Measurements from ENCODE around the gene BMPR2.

BMPR2 gene

GRCh38 chr2:202604699-202605098 is 228.6 kb downstream of the BMPR2 start:
- no peak for DNase-seq (ENCODE audit: low spot score)

DNA sequence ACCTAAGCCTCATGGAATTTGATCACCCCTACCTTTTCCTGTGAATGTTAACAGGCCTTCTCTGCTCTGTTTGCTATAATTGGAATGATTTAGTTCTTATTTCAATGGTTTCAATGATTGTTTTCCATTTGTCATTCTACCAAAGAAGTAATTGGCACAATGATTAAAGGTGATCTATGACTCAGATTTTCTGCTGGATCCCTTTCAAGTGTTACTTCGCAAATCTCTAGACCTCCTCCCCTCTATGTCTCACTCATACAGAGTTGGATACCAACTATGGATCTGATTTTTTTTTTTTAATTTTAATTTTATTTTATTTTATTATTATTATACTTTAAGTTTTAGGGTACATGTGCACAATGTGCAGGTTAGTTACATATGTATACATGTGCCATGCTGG is 229.0 kb downstream of the BMPR2 start:
- no peak for DNase-seq (ENCODE audit: low spot score)

DNA sequence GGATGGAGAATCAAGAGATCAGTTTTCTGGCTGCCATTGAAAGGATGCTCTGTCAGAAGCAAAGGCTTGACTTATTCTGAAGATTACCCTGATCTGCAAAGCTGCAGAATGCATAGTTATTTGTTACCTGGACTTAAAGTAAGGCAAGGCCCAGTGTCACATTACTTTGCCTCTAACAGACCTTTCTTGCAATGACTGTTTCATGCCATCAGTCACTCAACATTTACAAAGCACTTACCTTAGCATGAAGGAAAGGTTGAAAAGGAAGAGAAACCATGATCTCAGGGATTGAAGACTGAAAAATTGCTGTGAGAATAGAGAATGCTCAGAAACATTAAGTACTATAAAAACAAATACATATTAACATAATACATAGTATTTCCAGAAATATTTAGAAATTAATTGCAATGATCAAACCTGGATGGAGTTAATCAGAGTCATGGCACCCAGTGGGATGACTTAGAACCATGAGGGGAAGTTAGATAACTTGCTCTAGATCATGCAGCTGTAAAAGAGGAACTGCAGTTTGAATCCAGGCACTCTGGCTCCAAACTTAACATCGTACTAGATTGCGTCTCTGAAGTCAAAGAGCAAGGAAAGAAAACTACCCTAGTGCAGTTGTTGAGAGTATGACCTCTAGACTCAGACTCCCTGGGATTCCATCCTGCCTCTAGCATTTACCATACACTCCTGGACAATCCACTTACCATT is 232.2 kb downstream of the BMPR2 start:
- DNase-seq (ENCODE audit: low spot score) = no peak

GRCh38 chr2:202609381-202610145 is 233.4 kb downstream of the BMPR2 start:
- no peak for DNase-seq (ENCODE audit: low spot score)

DNA sequence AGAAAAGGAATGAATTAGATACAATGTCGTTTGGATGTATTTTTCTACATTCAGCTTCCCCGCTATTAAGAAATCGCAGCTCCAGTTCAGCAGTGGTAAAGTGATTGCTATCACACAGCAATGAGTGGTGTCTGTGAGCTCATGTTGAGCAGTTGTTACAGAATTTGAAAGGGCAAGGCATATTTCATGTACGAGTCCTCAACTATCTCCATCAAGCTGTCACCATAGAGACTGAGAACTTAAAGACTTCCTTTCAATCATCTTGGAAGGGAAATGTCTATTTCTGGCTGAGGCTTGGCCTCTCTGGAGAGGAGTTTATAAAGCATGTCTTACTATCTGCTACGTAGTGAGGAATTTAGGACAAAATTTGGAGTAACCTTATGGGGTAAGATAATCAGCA is 234.3 kb downstream of the BMPR2 start:
- DNase-seq (ENCODE audit: low spot score) = no peak

- no peak for DNase-seq (ENCODE audit: low spot score)
These were observed 236.0 kb downstream of the BMPR2 start for GRCh38 chr2:202612145-202612544.

- DNase-seq (ENCODE audit: low spot score) = no peak
These were observed 237.4 kb downstream of the BMPR2 start for GRCh38 chr2:202613479-202613878.
